ENCODE measurements around the gene DICER1. TPM values are rescaled to one million over a fixed set of nuclear protein-coding genes. Genes with fewer than 3 reads are reported as not detected.

DICER1 gene
- total and polyA plus RNA-seq, 2 experiments from 2014 or later = 21.4 to 59.2 TPM

DNA sequence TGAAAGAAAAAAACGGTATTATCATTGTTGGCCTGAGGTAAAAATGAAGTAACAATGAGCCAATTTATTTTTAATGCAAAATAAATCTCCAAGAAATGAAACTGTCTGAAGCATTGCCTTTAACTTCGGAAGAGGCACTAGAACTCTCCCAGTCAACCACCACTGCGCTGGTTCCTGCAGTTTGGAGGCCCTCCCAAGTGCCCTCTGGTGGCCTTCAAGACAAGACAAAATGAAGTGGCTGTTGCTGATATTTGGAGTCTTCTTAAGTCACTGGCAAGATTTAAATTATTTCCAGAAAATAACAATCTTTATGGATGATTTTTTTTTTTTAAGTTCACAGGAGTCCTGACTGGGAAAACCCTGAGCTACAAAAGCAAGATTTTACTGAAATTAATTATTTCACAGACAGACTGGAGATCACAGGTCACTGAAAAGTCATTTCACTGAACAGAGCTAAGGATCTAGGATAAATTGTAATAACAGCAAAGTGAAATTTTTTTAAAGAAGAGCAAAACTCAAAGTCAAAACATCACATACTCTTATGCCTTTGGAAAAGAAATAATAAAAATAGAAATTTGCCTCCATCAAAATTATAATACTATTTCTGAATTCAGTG, 58.2 kb downstream of the DICER1 start:
- H3K27ac Mint-ChIP-seq = no peak overlapping the region
- Histone ChIP-seq H2AFZ (no peak overlapping the region), H3K27ac (ENCODE audit: low read depth) (no peak overlapping the region), H3K4me3 (no peak overlapping the region), H3K4me2 (no peak overlapping the region), H3K4me1 (ENCODE audit: insufficient read depth) (peaks cover 9% of the 10 kb centered on the region; the same call in 1 of the 2 replicates), H3K27me3 (ENCODE audit: insufficient read depth) (no peaks in the 10 kb centered on the region), H3F3A (replicated peaks; ENCODE audit: low read depth) (no peaks in the 10 kb centered on the region), H3K79me2 (replicated peaks; ENCODE audit: insufficient read depth) (peaks cover 14% of the 10 kb centered on the region; the same call in 1 of the 2 replicates), H4K20me1 (replicated peaks; ENCODE audit: insufficient read depth) (no peaks in the 10 kb centered on the region; the same call in 1 of the 2 replicates), H3K9me2 (ENCODE audit: insufficient read depth) (no peaks in the 10 kb centered on the region), H3K36me3 (ENCODE audit: insufficient read depth) (peaks cover 18% of the 10 kb centered on the region)
- H3K36me3 Mint-ChIP-seq (ENCODE audit: low read depth) = peaks cover 46% of the 10 kb centered on the region
- peak; percentile 87 for DNase-seq (ENCODE audit: low spot score)
- peaks cover 22% of the 10 kb centered on the region for H3K4me1 Mint-ChIP-seq
- TF ChIP-seq JUNB (IDR thresholded peaks at IDR 0.05; ENCODE audit: unreplicated experiment) (no peak), EZH2phosphoT487 (IDR thresholded peaks at IDR 0.05; ENCODE audit: unreplicated experiment) (no peak)
- TF ChIP-seq, protein P1, sequence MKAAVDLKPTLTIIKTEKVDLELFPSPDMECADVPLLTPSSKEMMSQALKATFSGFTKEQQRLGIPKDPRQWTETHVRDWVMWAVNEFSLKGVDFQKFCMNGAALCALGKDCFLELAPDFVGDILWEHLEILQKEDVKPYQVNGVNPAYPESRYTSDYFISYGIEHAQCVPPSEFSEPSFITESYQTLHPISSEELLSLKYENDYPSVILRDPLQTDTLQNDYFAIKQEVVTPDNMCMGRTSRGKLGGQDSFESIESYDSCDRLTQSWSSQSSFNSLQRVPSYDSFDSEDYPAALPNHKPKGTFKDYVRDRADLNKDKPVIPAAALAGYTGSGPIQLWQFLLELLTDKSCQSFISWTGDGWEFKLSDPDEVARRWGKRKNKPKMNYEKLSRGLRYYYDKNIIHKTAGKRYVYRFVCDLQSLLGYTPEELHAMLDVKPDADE (IDR thresholded peaks at IDR 0.05) = no peak
- TF ChIP-seq, protein P2, sequence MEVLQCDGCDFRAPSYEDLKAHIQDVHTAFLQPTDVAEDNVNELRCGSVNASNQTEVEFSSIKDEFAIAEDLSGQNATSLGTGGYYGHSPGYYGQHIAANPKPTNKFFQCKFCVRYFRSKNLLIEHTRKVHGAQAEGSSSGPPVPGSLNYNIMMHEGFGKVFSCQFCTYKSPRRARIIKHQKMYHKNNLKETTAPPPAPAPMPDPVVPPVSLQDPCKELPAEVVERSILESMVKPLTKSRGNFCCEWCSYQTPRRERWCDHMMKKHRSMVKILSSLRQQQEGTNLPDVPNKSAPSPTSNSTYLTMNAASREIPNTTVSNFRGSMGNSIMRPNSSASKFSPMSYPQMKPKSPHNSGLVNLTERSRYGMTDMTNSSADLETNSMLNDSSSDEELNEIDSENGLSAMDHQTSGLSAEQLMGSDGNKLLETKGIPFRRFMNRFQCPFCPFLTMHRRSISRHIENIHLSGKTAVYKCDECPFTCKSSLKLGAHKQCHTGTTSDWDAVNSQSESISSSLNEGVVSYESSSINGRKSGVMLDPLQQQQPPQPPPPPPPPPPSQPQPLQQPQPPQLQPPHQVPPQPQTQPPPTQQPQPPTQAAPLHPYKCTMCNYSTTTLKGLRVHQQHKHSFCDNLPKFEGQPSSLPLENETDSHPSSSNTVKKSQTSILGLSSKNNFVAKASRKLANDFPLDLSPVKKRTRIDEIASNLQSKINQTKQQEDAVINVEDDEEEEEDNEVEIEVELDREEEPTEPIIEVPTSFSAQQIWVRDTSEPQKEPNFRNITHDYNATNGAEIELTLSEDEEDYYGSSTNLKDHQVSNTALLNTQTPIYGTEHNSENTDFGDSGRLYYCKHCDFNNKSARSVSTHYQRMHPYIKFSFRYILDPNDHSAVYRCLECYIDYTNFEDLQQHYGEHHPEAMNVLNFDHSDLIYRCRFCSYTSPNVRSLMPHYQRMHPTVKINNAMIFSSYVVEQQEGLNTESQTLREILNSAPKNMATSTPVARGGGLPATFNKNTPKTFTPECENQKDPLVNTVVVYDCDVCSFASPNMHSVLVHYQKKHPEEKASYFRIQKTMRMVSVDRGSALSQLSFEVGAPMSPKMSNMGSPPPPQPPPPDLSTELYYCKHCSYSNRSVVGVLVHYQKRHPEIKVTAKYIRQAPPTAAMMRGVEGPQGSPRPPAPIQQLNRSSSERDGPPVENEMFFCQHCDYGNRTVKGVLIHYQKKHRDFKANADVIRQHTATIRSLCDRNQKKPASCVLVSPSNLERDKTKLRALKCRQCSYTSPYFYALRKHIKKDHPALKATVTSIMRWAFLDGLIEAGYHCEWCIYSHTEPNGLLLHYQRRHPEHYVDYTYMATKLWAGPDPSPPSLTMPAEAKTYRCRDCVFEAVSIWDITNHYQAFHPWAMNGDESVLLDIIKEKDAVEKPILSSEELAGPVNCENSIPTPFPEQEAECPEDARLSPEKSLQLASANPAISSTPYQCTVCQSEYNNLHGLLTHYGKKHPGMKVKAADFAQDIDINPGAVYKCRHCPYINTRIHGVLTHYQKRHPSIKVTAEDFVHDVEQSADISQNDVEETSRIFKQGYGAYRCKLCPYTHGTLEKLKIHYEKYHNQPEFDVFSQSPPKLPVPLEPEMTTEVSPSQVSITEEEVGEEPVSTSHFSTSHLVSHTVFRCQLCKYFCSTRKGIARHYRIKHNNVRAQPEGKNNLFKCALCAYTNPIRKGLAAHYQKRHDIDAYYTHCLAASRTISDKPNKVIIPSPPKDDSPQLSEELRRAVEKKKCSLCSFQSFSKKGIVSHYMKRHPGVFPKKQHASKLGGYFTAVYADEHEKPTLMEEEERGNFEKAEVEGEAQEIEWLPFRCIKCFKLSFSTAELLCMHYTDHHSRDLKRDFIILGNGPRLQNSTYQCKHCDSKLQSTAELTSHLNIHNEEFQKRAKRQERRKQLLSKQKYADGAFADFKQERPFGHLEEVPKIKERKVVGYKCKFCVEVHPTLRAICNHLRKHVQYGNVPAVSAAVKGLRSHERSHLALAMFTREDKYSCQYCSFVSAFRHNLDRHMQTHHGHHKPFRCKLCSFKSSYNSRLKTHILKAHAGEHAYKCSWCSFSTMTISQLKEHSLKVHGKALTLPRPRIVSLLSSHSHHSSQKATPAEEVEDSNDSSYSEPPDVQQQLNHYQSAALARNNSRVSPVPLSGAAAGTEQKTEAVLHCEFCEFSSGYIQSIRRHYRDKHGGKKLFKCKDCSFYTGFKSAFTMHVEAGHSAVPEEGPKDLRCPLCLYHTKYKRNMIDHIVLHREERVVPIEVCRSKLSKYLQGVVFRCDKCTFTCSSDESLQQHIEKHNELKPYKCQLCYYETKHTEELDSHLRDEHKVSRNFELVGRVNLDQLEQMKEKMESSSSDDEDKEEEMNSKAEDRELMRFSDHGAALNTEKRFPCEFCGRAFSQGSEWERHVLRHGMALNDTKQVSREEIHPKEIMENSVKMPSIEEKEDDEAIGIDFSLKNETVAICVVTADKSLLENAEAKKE (CRISPR knock-in tag; IDR thresholded peaks at IDR 0.05) = peak; percentile 57; the same call in 1 of the 2 replicates
- TF ChIP-seq, protein P3, sequence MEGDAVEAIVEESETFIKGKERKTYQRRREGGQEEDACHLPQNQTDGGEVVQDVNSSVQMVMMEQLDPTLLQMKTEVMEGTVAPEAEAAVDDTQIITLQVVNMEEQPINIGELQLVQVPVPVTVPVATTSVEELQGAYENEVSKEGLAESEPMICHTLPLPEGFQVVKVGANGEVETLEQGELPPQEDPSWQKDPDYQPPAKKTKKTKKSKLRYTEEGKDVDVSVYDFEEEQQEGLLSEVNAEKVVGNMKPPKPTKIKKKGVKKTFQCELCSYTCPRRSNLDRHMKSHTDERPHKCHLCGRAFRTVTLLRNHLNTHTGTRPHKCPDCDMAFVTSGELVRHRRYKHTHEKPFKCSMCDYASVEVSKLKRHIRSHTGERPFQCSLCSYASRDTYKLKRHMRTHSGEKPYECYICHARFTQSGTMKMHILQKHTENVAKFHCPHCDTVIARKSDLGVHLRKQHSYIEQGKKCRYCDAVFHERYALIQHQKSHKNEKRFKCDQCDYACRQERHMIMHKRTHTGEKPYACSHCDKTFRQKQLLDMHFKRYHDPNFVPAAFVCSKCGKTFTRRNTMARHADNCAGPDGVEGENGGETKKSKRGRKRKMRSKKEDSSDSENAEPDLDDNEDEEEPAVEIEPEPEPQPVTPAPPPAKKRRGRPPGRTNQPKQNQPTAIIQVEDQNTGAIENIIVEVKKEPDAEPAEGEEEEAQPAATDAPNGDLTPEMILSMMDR (conservative IDR thresholded peaks at IDR 0.05; ENCODE audit: low read depth in 2 of 2) = peak; percentile 79 to 88
- H3K27me3 Mint-ChIP-seq (ENCODE audit: insufficient read depth, low read depth, poor library complexity) = peaks cover 2% of the 10 kb centered on the region
- H3K9me3 Mint-ChIP-seq = no peaks in the 10 kb centered on the region; the same call in 2 of the 3 replicates
- peak; percentile 88 for ATAC-seq
- no peak overlapping the region for H3K4me3 Mint-ChIP-seq
